HG02870 (cell line): ENCODE measurements around the gene ABO.
"Not testable (repeated sequence)": the region's sequence is repeated elsewhere in the genome, so short reads cannot be mapped to it uniquely, and the experiment has no call there.

ENCODE experiments used
- ATAC-seq: cut with Tn5 transposase; IDR thresholded peaks from one replicate; pipeline ENCODE4 v1.9.1; 2021; ENCODE audit warnings: mild to moderate bottlenecking, moderate library complexity; ENCODE audit not compliant: unreplicated experiment

Gene ABO

DNA sequence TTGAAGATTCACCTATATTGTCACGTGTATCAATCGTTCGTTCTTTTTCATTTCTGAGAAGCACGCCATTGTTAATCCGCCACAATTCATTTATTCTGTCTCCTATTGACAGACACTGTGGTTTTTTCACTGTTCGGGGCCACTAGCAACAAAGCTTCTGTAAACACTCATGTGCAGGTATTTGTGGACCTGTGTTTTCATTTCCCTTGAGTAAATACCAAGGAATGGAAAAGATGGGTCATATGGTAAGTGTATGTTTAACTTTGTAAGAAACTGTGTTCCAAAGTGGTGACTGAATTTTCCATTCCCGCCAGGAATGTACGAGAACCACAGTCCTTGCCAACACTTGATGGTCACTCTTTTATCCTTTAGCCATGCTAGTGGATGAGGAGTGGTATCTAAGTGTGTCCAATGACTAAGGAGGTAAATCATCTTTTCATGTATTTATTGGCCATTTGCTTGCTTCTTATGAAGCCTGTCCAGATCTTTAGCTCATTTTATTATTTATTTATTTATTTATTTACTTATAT is 10.7 kb downstream of the ABO start:
- no peak for ATAC-seq

DNA sequence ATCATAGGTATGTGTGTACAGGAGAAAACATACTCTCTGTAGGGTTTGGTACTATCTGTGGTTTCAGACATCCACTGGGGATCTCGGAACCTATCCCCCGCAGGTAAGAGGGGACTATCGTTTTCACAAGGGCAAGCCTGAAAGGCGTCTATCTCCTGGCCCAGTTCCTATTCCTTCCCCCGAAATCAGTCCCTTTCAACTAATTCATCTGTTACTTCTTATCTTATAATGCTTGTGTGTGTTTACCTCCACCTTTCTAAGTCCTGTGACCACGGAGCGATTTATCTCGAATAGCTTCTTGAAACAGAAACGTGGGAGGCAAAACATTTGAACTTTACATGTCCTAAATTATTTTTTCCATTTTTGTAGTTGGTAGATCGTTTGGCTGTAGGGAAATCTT is 11.4 kb downstream of the ABO start:
- ATAC-seq = no peak

DNA sequence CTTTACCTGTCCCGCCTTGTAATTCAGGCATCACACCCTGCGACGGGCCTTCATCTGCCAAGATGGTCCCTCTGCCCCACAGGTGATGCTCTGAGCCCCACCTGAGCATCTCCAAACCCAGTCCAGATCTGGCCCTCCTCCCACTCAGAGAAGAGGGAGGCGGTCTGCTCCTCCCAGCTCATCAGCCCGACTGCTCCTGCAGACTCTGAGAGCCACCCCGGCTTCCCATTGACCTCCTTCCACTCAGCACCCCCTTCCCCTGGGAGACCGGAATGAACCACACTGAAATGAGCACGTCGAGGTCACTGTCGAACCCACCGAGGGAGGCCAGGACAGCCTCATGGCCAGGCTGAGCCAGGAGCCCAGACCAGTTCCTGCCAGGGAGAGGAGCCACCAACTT is 12.8 kb downstream of the ABO start:
- ATAC-seq = no peak

DNA sequence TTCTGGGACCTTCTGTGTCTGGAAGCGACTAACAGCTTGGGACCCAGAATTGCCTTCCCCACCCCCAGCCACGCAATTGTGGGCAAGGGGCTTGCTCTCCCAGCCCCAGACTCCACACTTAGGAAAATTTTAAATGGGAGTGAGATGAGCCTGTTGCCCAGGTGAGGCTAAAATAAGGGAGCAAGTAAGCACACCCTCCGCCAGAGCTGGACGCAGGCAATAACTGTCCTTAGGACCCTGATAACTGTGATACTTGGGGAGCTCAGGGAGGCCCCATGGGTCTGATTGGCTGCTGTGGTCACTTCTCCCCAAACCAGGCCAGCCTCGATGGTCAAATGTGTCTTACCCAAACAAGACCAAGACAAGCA is 13.3 kb downstream of the ABO start:
- ATAC-seq = no peak

DNA sequence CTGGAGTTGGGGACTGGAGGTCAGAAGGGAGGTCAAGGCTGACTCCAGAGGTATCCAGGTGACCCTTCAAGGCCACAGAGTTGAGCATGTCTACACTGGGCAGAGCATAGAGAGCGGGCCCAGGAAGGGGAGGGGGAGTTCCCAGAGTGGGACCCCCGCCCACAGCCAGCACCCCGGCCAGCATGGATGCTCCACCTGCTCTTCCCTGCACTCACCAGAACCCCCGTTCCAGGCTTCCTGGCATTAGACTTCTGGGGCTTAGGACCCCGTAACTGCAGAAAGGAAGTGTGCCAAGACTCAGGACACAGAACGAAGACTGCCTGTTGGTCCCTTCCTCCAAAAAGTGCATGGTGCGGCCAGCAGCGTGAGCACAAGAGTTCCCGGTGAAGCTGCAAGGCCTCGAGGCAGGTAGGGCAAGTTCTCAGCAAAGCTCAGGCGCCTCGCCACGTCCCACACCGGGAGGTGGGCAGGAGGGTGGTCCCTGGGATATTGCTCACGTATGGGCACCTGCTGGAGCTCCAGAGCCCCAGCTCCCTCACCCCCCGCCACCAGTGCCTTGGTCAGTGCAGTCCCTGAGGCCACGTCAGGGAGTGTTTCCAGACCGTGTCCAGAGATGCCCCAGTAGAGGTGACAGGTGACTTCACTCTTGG is 13.8 kb downstream of the ABO start:
- ATAC-seq = no peak

DNA sequence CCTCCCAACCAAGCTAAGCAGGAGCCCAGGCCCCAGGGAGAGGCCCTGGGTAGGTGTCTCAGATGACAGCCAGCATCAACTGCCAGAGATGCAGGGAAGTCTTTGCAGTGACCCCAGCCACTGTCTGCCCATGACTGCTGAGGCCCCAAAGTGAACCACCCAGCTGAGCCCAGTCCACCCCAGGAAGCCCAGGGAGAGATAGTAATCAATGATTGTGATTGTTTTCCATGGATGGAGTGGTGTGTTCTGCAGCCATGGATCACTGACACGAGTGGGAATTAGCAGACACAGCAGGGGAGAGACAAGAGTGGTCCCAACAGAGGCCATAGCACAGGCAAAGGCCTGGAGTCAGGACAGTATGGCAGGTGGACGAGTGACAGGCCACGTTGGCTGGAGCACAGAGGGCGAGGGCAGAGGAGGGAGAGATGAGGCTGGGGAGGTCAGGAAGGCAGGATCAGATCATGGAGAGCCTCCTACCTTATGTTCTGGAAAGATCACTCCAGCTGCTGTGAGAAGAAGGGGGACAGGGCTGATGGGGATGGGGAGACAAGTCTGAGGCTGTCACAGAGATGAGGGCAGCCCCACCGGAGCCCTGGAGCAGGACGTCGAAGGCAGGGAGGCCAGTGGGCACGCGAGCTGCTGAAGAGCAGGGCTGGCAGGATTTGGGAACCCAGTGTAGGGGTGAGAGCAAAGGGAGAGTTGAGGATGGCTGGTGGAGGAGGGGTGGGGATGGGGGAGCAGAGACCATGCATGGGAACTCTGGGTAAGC is 14.5 kb downstream of the ABO start:
- no peak for ATAC-seq

DNA sequence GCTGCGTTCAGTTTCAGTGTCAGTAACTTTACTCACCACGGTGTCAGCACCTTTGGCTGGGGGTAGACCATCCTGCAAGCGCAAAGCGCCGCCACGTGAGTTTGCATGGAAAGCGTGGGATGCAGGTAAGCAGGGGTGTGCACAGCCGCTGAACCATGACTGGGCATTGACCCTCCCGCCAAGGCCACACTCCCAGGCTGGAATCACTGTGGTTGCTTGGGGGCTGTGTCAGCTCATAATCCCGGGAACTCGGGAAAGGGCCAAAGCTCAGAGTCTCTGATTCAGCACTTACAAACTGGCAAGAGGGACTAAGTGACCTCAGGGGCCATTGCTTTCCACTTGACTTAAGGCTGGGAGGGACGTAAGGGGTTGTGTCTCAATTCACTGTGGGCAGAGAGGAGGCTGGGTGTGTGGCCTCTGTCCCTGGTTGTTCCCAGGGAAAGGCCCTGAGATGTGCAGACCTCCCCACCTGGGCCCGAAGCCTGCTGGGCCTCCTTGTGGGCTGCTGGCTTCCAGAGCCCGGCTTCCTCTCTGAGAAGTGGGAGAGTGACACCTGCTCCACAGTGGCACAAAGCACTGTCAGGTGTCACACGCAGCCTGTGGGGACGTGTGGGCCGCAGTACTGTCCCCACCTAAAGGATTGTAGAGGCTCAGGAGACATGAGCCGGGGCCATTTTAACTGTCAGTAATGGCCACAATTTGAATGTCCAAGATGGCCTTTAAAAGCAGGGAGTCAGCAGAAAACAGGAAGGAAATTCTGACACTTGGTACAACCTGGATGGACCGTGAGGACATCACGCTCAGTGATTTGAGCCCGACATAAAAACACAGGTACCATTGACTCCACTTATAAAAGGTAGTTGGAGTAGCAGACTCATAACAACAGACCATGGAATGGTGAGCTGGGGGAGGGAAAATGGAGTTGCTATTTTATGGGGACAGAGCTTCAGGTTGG is 16.7 kb downstream of the ABO start:
- ATAC-seq = no peak

DNA sequence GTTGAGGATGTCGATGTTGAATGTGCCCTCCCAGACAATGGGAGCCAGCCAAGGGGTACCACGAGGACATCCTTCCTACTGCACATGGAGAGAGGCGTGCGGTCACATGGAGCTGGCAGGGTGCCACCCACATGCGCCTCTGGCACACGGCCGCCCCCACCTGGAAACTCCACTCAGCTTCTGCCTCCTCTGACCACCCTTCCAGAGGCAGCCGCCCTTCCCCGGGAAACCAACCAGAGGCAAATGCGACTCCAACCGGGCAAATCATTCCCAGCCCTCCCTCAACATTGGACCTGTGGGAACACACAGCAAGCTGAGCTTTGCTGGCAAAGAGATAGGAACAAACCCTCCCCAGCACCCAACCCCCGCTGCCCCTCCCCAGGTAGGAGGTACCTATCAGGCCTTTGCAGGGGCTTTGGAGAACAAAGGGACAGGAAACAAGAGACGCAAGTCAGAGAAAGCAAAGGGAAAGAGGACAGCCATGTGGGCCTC is 17.5 kb downstream of the ABO start:
- ATAC-seq = no peak

DNA sequence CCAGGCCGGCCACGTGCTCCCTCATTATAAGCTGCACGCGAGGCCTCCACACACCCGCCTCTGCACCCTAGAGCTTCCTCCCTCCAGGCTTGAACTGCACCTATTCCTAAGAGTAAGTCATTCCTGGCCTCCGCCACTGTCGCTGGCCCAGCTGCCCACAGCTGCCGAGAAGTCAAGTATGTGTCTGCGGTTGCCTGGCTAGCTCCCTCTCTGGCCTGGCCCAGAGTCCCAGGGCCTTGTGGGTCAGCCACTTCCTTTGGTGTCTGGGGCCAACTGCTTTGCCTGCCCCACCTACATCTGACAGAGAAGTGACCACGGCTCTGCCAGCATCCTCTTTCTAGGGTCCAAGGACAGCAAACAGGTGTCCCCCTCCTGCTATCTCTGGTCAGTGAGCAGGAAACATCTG is 18.3 kb downstream of the ABO start:
- ATAC-seq = no peak

DNA sequence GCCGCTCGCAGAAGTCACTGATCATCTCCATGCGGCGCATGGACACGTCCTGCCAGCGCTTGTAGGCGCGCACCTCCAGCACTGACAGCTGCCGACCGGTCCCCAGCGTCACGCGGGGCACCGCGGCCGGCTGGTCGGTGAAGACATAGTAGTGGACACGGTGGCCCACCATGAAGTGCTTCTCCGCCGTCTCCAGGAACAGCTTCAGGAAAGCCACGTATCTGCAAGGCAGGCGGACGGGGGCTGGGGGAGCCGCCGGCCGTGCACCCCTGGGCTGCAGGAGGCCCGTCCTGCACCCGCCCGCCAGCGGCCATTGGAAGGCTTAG is 18.9 kb downstream of the ABO start:
- no peak for ATAC-seq

DNA sequence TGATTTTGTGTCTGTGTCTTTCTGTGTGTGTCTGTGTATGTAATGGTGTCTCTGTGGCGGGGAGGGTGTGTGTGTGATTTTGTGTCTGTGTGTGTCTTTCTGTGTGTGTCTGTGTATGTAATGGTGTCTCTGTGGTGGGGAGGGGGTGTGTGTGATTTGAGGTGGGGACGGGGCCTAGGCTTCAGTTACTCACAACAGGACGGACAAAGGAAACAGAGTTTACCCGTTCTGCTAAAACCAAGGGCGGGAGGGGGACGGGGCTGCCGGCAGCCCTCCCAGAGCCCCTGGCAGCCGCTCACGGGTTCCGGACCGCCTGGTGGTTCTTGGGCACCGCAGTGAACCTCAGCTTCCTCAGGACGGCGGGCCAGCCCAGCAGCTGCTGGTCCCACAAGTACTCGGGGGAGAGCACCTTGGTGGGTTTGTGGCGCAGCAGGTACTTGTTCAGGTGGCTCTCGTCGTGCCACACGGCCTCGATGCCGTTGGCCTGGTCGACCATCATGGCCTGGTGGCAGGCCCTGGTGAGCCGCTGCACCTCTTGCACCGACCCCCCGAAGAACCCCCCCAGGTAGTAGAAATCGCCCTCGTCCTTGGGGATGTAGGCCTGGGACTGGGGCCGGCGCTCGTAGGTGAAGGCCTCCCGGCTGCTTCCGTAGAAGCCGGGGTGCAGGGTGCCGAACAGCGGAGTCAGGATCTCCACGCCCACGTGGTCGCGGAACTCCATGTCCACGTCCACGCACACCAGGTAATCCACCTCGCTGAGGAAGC is 19.4 kb downstream of the ABO start:
- no peak for ATAC-seq

DNA sequence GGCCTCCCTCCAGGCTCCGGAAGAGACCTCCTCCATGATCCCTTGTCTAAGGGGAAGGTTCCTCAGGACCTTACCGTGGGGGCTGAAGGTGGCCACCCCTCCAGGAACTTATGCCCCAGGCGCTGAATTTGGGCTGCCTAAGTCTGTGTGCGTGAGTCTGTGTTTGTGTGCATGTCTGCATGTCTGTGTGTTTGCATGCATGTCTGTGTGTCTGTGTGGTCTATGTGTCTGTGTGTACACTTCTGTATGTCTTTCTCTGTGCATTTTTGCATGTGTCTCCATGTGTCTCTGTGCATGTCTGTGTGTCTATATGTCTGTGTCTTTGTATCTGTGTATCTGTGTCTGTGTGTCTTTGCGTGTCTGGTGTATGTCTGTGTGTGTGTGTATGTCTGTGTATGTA is 20.5 kb downstream of the ABO start:
- no peak for ATAC-seq

DNA sequence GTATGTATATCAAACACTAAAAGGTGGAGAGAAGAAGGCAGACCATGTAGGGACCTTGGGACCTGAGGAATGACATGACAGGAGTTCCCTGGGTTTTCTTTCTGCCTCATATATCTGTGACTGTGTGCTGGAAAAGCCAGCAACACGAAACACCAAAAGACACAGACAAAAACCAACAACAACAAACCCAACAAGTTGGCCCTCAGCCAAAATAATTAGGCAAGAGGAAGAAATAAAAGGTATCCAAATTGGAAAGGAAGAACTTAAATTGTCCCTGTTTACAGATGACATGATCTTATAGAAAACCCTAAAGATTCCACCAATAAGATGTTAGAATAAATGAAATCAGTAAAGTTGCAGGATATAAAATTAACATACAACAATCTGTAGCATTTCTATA is 21.7 kb downstream of the ABO start:
- no peak for ATAC-seq

DNA sequence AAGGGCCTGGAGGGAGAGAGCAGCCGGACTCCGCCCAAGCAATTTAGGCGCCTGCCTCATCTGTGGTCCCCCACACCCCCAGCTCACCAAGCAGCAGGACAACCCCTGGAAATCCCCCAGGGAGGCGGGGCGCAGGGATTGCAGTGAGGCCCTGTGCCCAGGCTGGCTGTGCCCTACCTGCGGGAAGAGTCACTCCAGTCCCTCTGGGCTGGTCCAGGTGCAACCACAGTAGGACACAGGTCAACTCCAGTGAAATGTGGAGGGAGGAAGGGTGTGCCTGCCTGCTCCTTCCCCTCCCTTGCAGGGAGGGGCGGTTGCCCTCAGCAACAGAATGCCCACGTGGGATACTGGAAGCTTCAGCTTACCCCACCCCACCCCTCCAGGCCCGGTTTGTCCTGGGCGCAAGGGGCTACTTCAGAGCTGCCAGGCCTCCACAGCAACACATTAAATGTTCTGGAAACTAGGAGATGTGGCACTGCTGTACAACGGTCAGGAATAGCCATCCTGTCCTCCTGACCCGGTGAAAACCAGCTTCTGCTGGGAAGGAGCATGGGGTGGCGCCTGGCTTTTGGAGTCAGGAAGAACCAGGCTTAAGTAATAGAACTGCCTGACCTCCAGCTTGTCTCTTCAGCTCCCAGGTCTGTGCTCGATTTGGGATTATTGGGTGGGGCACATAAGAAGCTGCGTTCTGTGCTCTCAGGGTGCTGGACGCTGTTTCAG is 22.5 kb downstream of the ABO start:
- ATAC-seq = no peak

DNA sequence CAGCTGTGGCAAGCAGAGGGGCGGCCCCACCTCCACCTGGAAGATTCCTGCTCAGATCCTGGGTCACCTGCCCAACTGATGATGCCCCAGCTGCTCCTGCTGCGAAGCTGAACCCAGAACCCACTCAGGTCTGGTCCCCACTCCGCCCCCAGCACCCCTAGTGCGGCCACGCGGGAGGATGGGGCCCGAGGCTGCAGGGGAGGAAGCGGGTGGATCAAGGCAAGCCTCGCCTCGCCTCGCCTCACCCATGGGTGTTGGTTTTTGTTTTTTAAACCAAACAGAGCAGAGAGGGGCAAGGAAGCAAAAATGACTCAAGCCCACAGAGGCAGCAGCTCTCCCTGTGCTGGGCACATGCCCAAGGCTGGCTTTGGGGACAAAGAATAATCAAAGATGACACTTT is 23.2 kb downstream of the ABO start:
- ATAC-seq = no peak

DNA sequence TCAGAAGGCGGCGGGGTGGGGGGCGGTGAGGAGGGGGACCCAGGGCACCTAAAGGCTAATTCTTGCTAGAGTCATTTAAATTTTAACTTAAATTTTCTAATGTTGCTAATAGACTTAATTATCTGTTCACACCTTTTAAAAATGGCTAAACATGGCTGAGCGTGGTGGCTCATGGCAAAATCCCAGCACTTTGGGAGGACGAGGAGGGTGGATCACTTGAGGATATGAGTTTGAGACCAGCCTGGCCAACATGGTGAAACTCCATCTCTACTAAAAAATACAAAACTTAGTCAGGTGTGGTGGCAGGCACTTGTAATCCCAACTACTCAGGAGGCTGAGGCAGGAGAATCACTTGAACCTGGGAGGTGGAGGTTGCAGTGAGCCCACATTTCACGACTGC is 23.8 kb downstream of the ABO start:
- ATAC-seq = not testable (repeated sequence)

DNA sequence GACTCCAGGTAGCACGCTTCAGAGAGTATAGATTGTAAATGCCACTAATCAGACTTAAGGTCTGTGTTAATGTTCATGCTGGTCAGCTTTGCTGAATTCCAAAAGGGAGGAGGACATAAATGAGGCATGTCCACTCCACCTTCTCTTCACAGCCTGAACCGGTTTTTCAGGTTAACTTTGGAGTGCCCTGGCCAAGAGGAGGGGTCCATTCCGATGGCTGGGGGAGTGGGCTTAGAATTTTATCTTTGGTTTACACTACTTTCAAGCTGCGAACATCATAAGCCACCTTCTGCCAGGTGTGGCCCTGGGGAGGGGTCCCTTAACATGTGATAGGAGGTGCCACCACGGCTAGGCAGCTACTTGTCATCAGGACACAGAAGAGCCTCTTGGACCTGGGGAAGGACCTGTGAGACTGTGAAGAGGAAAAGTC is 24.2 kb downstream of the ABO start:
- ATAC-seq = no peak

DNA sequence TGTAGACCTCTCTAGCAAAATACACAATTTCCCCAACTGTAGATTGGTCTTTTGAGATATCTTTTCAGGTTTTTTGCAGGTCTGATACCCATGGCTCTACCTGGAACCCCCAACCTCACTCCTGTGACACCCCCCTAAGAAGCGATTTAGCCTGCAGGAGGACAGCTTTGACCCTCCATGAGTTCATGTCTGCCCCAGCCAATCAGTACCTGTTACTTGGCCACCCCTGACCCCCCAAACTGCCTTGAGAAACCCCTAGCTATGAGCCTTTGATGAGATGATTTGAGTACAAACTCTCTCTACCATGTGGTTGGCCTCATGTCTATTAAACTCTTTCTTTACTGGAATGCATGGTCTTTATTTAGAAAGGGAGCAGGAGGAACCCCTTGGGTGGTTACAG is 25.7 kb downstream of the ABO start:
- ATAC-seq = no peak

DNA sequence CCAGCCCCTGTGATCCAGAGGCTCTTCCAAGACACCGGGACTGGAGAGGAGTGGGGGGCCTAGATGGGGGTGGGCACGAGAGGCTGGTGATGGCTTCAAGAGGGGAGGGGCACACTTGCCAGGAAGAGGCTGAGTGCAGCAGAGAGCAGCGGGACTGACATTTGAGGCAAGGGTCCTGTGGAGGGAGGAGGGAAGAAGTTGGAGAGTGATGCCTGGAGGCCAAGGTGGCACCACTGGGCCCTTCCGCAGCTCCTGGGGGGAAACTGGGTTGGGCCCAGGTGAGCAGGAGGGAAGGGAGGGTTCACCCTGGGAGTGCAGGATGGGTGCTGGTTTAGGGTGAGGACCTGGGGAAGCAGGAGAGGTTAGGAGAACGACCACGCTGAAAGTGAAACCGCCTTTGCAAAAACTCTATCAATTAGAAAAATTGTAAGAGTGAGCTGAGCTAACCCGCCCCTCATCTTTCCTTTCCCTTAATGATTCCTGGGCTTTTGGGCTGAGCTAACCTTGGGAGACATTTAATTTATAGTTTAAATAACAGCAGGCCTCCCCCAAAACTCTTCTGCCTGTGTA is 26.2 kb downstream of the ABO start:
- no peak for ATAC-seq

DNA sequence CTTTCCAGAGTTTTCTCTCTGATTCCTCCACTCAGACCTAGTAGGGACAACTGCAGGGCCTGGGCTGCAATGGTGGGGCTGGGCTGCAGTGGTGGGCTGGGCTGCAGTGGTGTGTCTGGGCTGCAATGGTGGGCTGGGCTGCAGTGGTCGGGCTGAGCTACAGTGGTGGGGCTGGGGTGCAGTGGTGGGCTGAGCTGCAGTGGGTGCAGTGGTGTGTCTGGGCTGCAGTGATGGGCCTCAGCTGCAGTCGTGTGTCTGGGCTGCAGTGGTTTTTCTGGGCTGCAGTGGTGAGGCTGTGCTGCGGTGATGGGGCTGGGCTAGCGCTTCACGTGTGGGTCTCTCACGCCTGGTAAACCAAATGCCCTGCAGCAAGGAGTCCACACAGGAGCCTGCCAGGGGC is 27.4 kb downstream of the ABO start:
- ATAC-seq = no peak
